Tibial artery (tissue), 4 donors: ENCODE data around the gene THPO.
A peak's percentile ranks its signal among the peaks of the same experiment; 100 is the strongest.

Experiments
- DNase-seq, 2 donors: peaks; one replicate each; pipeline ENCODE4 v3.0.0-alpha.2; 2019
- H3K27ac ChIP-seq, 2 donors: fragments of 200-600 bp; sonication (generic) in 1 of 2; 1 replicate in 1 of 2; 2 replicates in 1 of 2; pipeline ENCODE4 v1.5.1; 2018 to 2019; ENCODE audit warnings: mild to moderate bottlenecking in 1 of 2
- H3K27me3 ChIP-seq, 2 donors: fragments of 200-600 bp; sonication (generic) in 1 of 2; one replicate each; pipeline versions ENCODE4 v1.5.1 to v1.6.0; 2016 to 2019
- H3K36me3 ChIP-seq, 3 donors: fragments of 200-600 bp; sonication (generic) in 2 of 3; one replicate each; pipeline ENCODE4 v1.5.1; 2016 to 2019; ENCODE audit warnings: mild to moderate bottlenecking in 2 of 3
- H3K4me1 ChIP-seq, 4 donors: fragments of 200-600 bp; sonication (generic) in 2 of 4; 1 replicate in 3 of 4; 2 replicates in 1 of 4; pipeline ENCODE4 v1.5.1; 2016 to 2019
- H3K4me3 ChIP-seq, 2 donors: fragments of 200-600 bp; sonication (generic) in 1 of 2; 1 replicate in 1 of 2; 2 replicates in 1 of 2; pipeline ENCODE4 v1.5.1; 2018 to 2019; ENCODE audit warnings: mild to moderate bottlenecking in 2 of 2
- H3K9me3 ChIP-seq, 3 donors: fragments of 200-600 bp; sonication (generic) in 1 of 3; one replicate each; pipeline ENCODE4 v1.5.1; 2016 to 2019
- CTCF ChIP-seq, 2 experiments: fragments of 200-600 bp in 1 of 2; fragments of 450-650 bp in 1 of 2; IDR thresholded peaks; one replicate each; pipeline ENCODE4 v1.5.1; 2017 to 2019; ENCODE audit warnings: antibody characterized with exemption in 2 of 2, mild to moderate bottlenecking in 1 of 2, moderate library complexity in 1 of 2
- intact Hi-C: fragments of 100-400 bp; cut with DNase I; formaldehyde crosslinking; loops from one replicate; pipeline ENCODE4 v1.15.0; 2023; ENCODE audit warnings: low total_unique reads

Gene THPO

GRCh38 chr3:184399410-184399809, 21.4 kb upstream of the THPO start:
- intact Hi-C loops = no loop called here

GRCh38 chr3:184395320-184395660, 17.3 kb upstream of the THPO start:
- Histone ChIP-seq H3K4me1 (peaks cover 0 to 5% (median 0%) of the 10 kb centered on the region in 4 donors), H3K27ac (no peak overlapping the region), H3K9me3 (no peaks in the 10 kb centered on the region), H3K27me3 (no peaks in the 10 kb centered on the region), H3K4me3 (no peak overlapping the region), H3K36me3 (no peaks in the 10 kb centered on the region)
- intact Hi-C loops = no loop called here
- no peak for TF ChIP-seq CTCF (IDR thresholded peaks at IDR 0.05)
- DNase-seq = peak in 1 of 2 donors; percentile 46

More at GRCh38 chr3:184399410-184399809, 21.4 kb upstream of the THPO start:
- Histone ChIP-seq H3K27me3 (peaks cover 0 to 7% of the 10 kb centered on the region in 2 donors), H3K9me3 (no peaks in the 10 kb centered on the region), H3K4me1 (peaks cover 0 to 5% (median 0%) of the 10 kb centered on the region in 4 donors), H3K4me3 (no peak overlapping the region), H3K27ac (no peak overlapping the region), H3K36me3 (no peaks in the 10 kb centered on the region)
- no peak for TF ChIP-seq CTCF (IDR thresholded peaks at IDR 0.05)
- DNase-seq = peak in 1 of 2 donors; percentile 58

GRCh38 chr3:184391266-184391665, 13.3 kb upstream of the THPO start:
- H3K27ac ChIP-seq = no peak overlapping the region
- TF ChIP-seq CTCF (IDR thresholded peaks at IDR 0.05) = no peak
- H3K27me3 ChIP-seq = no peaks in the 10 kb centered on the region
- no peaks in the 10 kb centered on the region for H3K9me3 ChIP-seq
- no peaks in the 10 kb centered on the region for H3K4me1 ChIP-seq
- H3K36me3 ChIP-seq = peaks cover 0 to 17% (median 16%) of the 10 kb centered on the region in 3 donors
- H3K4me3 ChIP-seq = no peak overlapping the region
- DNase-seq = no peak
- intact Hi-C loops = no loop called here

- H3K27me3 ChIP-seq = no peaks in the 10 kb centered on the region
- no peaks in the 10 kb centered on the region for H3K4me1 ChIP-seq
- no peaks in the 10 kb centered on the region for H3K9me3 ChIP-seq
- no peak for TF ChIP-seq CTCF (IDR thresholded peaks at IDR 0.05)
- peaks cover 0 to 22% (median 18%) of the 10 kb centered on the region in 3 donors for H3K36me3 ChIP-seq
- no peak overlapping the region for H3K4me3 ChIP-seq
- no peak for DNase-seq
- intact Hi-C loops = no loop called here
- no peak overlapping the region for H3K27ac ChIP-seq
Measured at GRCh38 chr3:184389935-184390528, 12.0 kb upstream of the THPO start.

GRCh38 chr3:184389384-184389783, 11.4 kb upstream of the THPO start:
- TF ChIP-seq CTCF (IDR thresholded peaks at IDR 0.05) = no peak
- intact Hi-C loops = no loop called here

GRCh38 chr3:184388936-184389230, 10.9 kb upstream of the THPO start:
- H3K4me3 ChIP-seq = no peak overlapping the region
- peaks cover 0 to 22% (median 20%) of the 10 kb centered on the region in 3 donors for H3K36me3 ChIP-seq
- DNase-seq = no peak
- no peak for TF ChIP-seq CTCF (IDR thresholded peaks at IDR 0.05)
- intact Hi-C loops = no loop called here
- no peaks in the 10 kb centered on the region for H3K4me1 ChIP-seq
- H3K27ac ChIP-seq = no peak overlapping the region
- no peaks in the 10 kb centered on the region for H3K9me3 ChIP-seq
- H3K27me3 ChIP-seq = no peaks in the 10 kb centered on the region

More at GRCh38 chr3:184389384-184389783, 11.4 kb upstream of the THPO start:
- Histone ChIP-seq H3K27me3 (no peaks in the 10 kb centered on the region), H3K36me3 (peaks cover 0 to 22% (median 20%) of the 10 kb centered on the region in 3 donors), H3K9me3 (no peaks in the 10 kb centered on the region), H3K27ac (no peak overlapping the region), H3K4me1 (no peaks in the 10 kb centered on the region), H3K4me3 (no peak overlapping the region)
- peak in 1 of 2 donors; percentile 50 for DNase-seq
